ENCODE measurements around the gene DCAF7. TPM values are rescaled to one million over a fixed set of nuclear protein-coding genes. Genes with fewer than 3 reads are reported as not detected.

DCAF7 gene
- total RNA-seq, 2 donors from 2014 or later, result 94.3 to 105 TPM

DNA sequence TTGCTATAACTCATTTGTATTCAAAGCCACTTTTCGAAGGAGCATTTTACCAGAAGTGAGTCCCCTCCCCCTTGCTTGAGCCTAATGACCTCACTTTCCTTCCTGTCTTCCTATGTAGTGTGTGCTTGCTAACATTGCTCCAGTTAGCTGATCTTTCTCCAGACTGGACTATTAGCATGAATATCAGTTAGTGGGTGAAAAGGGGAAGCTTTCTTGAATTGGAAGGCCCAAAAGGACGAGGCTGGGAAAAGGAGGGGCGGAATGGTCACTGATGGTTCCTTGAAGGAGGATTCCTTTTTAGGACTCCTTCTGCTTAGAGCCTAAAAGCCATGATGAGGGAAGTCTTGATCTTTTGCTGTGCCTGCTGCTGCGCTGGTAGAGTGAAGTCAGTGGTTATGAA, 83.9 kb downstream of the DCAF7 start:
- Histone ChIP-seq H3K27me3 (no peaks in the 10 kb centered on the region), H3K4me1 (no peaks in the 10 kb centered on the region), H3K9me3 (no peaks in the 10 kb centered on the region), H3K4me3 (no peak overlapping the region), H3K27ac (no peak overlapping the region), H3K36me3 (peaks cover 9% of the 10 kb centered on the region), H3K9ac (ENCODE audit: low read depth in 2 of 2, low read length in 2 of 2) (no peak overlapping the region)
- no peak for DNase-seq
- intact Hi-C loops (cut with DNase I), result no loop called here
- TF ChIP-seq, protein P1, sequence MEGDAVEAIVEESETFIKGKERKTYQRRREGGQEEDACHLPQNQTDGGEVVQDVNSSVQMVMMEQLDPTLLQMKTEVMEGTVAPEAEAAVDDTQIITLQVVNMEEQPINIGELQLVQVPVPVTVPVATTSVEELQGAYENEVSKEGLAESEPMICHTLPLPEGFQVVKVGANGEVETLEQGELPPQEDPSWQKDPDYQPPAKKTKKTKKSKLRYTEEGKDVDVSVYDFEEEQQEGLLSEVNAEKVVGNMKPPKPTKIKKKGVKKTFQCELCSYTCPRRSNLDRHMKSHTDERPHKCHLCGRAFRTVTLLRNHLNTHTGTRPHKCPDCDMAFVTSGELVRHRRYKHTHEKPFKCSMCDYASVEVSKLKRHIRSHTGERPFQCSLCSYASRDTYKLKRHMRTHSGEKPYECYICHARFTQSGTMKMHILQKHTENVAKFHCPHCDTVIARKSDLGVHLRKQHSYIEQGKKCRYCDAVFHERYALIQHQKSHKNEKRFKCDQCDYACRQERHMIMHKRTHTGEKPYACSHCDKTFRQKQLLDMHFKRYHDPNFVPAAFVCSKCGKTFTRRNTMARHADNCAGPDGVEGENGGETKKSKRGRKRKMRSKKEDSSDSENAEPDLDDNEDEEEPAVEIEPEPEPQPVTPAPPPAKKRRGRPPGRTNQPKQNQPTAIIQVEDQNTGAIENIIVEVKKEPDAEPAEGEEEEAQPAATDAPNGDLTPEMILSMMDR (IDR thresholded peaks at IDR 0.05), result no peak

DNA sequence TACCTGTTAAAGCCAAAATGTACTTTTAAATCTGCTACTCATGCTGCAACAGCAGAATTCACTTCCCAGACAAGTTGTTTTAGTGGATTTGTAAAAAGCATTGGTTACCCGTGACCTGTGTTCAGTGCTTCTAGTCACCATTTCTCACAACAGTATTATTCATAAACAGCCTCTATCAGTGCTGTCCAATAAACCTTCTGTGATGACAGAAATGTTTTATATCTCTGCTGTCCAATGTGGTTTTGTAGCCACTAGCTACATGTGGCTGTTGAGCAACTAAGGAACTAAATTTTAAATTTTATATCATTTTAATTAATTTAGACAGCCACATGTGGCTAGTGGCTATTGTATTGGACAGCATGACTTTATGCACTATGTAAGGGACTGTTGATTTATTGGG, 84.5 kb downstream of the DCAF7 start:
- H3K9me3 ChIP-seq, result no peaks in the 10 kb centered on the region
- intact Hi-C loops (cut with DNase I), result no loop called here
- no peaks in the 10 kb centered on the region for H3K27me3 ChIP-seq
- H3K9ac ChIP-seq (ENCODE audit: low read depth in 2 of 2, low read length in 2 of 2), result no peak overlapping the region
- no peak overlapping the region for H3K27ac ChIP-seq
- DNase-seq, result no peak
- H3K36me3 ChIP-seq, result peaks cover 9% of the 10 kb centered on the region
- TF ChIP-seq, protein P1 (IDR thresholded peaks at IDR 0.05), result no peak
- no peaks in the 10 kb centered on the region for H3K4me1 ChIP-seq
- no peak overlapping the region for H3K4me3 ChIP-seq

DNA sequence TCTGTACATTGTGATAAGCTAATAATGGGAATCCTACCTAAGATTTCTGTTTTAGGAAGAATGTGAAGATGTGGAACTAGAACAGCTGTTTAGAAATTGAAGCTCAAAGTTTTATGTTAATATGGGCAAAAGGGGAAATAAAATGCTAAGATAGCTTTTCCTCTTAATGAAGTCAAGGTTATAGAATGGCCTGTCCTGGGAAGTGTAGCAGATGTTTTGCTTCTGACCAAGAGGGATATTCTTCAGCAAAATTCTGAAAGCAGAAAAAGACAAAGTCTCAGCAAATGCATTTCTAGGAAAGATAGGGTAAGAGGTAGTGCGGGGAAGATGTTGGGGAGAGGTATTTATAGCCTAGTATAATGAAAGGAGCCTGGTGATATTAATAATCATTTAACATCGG, 85.0 kb downstream of the DCAF7 start:
- intact Hi-C loops (cut with DNase I), result no loop called here
- TF ChIP-seq, protein P1 (IDR thresholded peaks at IDR 0.05), result no peak
- no peaks in the 10 kb centered on the region for H3K9me3 ChIP-seq
- no peak for DNase-seq
- H3K36me3 ChIP-seq, result peaks cover 9% of the 10 kb centered on the region
- H3K4me3 ChIP-seq, result no peak overlapping the region
- no peak overlapping the region for H3K27ac ChIP-seq
- no peaks in the 10 kb centered on the region for H3K27me3 ChIP-seq
- H3K4me1 ChIP-seq, result no peaks in the 10 kb centered on the region
- no peak overlapping the region for H3K9ac ChIP-seq (ENCODE audit: low read depth in 2 of 2, low read length in 2 of 2)

DNA sequence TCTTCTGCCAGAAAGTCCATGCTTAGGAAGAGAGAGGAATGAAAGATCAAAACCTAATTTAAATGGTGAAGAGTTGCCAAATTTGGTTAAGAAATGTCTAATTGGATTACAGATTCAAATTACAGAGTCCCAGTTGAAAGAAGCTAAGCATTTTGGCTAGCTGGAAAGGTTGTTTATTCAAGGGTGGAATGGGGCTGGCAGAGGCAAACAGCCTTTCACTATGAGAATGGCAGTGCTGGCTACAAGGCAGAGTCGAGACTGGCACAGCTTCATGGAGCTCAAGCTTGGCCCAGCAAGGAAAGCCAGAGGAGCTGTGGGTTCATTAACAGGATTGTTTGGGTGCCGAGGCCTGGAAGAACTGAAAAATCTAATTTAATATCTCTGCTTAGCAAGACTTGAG, 85.5 kb downstream of the DCAF7 start:
- H3K9ac ChIP-seq (ENCODE audit: low read depth in 2 of 2, low read length in 2 of 2), result no peak overlapping the region
- DNase-seq, result no peak
- TF ChIP-seq, protein P1 (IDR thresholded peaks at IDR 0.05), result no peak
- H3K9me3 ChIP-seq, result no peaks in the 10 kb centered on the region
- no peaks in the 10 kb centered on the region for H3K27me3 ChIP-seq
- peaks cover 9% of the 10 kb centered on the region for H3K36me3 ChIP-seq
- H3K4me1 ChIP-seq, result no peaks in the 10 kb centered on the region
- no peak overlapping the region for H3K27ac ChIP-seq
- intact Hi-C loops (cut with DNase I), result no loop called here
- no peak overlapping the region for H3K4me3 ChIP-seq

DNA sequence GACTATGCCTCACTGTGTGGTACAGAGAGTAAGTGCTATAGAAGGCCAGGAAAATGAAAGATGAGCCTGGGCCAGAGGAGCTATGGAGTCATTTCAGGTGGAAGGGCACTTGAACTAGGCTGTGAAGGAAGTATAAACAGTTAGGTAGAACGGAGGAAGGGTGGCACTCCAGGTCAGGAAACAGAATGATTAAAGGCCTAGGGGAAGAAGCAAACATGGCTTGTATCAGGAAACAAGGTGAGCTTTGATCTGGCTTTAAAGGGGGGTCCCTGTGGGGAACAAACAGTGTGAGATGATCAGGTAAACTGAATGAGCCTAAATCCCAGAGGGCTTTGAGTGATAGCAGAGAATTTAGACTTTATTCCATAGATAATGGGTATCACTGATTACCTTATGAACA, 88.8 kb downstream of the DCAF7 start:
- Histone ChIP-seq H3K9ac (ENCODE audit: low read depth in 2 of 2, low read length in 2 of 2) (no peak overlapping the region), H3K36me3 (no peaks in the 10 kb centered on the region), H3K9me3 (no peaks in the 10 kb centered on the region), H3K4me3 (no peak overlapping the region), H3K27me3 (no peaks in the 10 kb centered on the region), H3K4me1 (no peaks in the 10 kb centered on the region), H3K27ac (no peak overlapping the region)
- TF ChIP-seq, protein P1 (IDR thresholded peaks at IDR 0.05), result no peak
- intact Hi-C loops (cut with DNase I), result no loop called here
- no peak for DNase-seq

DNA sequence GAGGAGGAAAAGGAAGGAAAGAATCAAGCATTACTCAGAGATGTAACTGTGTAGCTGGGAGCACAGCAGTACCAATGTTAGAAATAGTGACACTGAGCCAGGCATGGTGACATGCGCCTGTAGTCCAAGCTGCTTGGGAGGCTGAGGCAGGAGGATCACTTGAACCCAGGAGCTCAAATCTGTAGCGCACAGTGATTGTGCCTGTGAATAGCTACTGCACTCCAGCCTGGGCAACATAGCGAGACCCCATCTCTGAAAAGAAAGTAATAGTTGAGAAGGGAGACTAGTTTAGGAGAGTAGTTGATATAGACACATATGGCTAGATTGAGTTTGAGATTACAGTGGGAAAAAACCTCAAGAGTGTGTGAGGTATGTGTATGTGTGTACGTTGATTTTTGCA, 89.8 kb downstream of the DCAF7 start:
- DNase-seq, result no peak
- Histone ChIP-seq H3K4me1 (no peaks in the 10 kb centered on the region), H3K9me3 (no peaks in the 10 kb centered on the region), H3K4me3 (no peak overlapping the region), H3K9ac (ENCODE audit: low read depth in 2 of 2, low read length in 2 of 2) (no peak overlapping the region), H3K27me3 (no peaks in the 10 kb centered on the region), H3K36me3 (no peaks in the 10 kb centered on the region), H3K27ac (no peak overlapping the region)
- intact Hi-C loops (cut with DNase I), result no loop called here
- TF ChIP-seq, protein P1 (IDR thresholded peaks at IDR 0.05), result no peak

All from colonic mucosa (tissue), 4 donors.